ENCODE measurements around the gene TAS2R19. TPM values are rescaled to one million over a fixed set of nuclear protein-coding genes. Genes with fewer than 3 reads are reported as not detected.

Gene TAS2R19
- polyA plus RNA-seq, 1 donor from 2014 or later: 5.7 TPM

GRCh38 chr12:11015775-11016430 is 6.5 kb downstream of the TAS2R19 start:
- no peaks in the 10 kb centered on the region for H3F3A ChIP-seq (ENCODE audit: insufficient read depth, low read length, poor library complexity, severe bottlenecking)
- TF ChIP-seq SMC3 (conservative IDR thresholded peaks at IDR 0.05; ENCODE audit: poor library complexity): no peak
- TF ChIP-seq REST (IDR thresholded peaks at IDR 0.05; ENCODE audit: borderline replicate concordance): no peak
- no peak for TF ChIP-seq CTCF (IDR thresholded peaks at IDR 0.05; ENCODE audit: poor library complexity, severe bottlenecking)
- no peak for TF ChIP-seq EZH2 (IDR thresholded peaks at IDR 0.05; ENCODE audit: borderline replicate concordance, insufficient read depth, low read length, poor library complexity, severe bottlenecking)
- TF ChIP-seq RAD21 (conservative IDR thresholded peaks at IDR 0.05): no peak
- no peak for TF ChIP-seq POLR2AphosphoS5 (IDR thresholded peaks at IDR 0.05)
- TF ChIP-seq EP300 (conservative IDR thresholded peaks at IDR 0.05; ENCODE audit: poor library complexity, severe bottlenecking): no peak
- TF ChIP-seq MXI1 (conservative IDR thresholded peaks at IDR 0.05; ENCODE audit: poor library complexity, severe bottlenecking): no peak
- TF ChIP-seq TAF1 (IDR thresholded peaks at IDR 0.05; ENCODE audit: low read depth): no peak
- no peaks in the 10 kb centered on the region for H3K9me2 ChIP-seq (ENCODE audit: insufficient read depth, low read length)
- no peak overlapping the region for H3K4me3 ChIP-seq (ENCODE audit: low read length)
- no peaks in the 10 kb centered on the region for H3K36me3 ChIP-seq (ENCODE audit: insufficient read depth, low read length)
- H3K9me3 ChIP-seq (ENCODE audit: low read length): no peaks in the 10 kb centered on the region
- H3K27ac ChIP-seq (ENCODE audit: low read length): no peak overlapping the region
- no peaks in the 10 kb centered on the region for H4K20me1 ChIP-seq (ENCODE audit: insufficient read depth)
- H3K79me2 ChIP-seq (replicated peaks; ENCODE audit: insufficient read depth, low read length): no peaks in the 10 kb centered on the region
- no peak overlapping the region for H3K4me2 ChIP-seq (ENCODE audit: low read length)
- H2AFZ ChIP-seq (ENCODE audit: low read depth, low read length): no peak overlapping the region
- H3K9ac ChIP-seq (ENCODE audit: low read length): no peak overlapping the region
- H3K27me3 ChIP-seq (ENCODE audit: insufficient read depth, low read depth, low read length): no peaks in the 10 kb centered on the region

GRCh38 chr12:11014234-11014633 is 8.2 kb downstream of the TAS2R19 start:
- TF ChIP-seq SMC3 (conservative IDR thresholded peaks at IDR 0.05; ENCODE audit: poor library complexity) (no peak), EZH2 (IDR thresholded peaks at IDR 0.05; ENCODE audit: borderline replicate concordance, insufficient read depth, low read length, poor library complexity, severe bottlenecking) (no peak), REST (IDR thresholded peaks at IDR 0.05; ENCODE audit: borderline replicate concordance) (no peak), RAD21 (conservative IDR thresholded peaks at IDR 0.05) (no peak), MXI1 (conservative IDR thresholded peaks at IDR 0.05; ENCODE audit: poor library complexity, severe bottlenecking) (no peak), POLR2AphosphoS5 (IDR thresholded peaks at IDR 0.05) (no peak), CTCF (IDR thresholded peaks at IDR 0.05; ENCODE audit: poor library complexity, severe bottlenecking) (no peak), TAF1 (IDR thresholded peaks at IDR 0.05; ENCODE audit: low read depth) (no peak), EP300 (conservative IDR thresholded peaks at IDR 0.05; ENCODE audit: poor library complexity, severe bottlenecking) (no peak)
- H3K4me2 ChIP-seq (ENCODE audit: low read length): no peak overlapping the region
- H3F3A ChIP-seq (ENCODE audit: insufficient read depth, low read length, poor library complexity, severe bottlenecking): no peaks in the 10 kb centered on the region

More at GRCh38 chr12:11014234-11014633, 8.2 kb downstream of the TAS2R19 start:
- no peak overlapping the region for H3K4me3 ChIP-seq (ENCODE audit: low read length)
- no peaks in the 10 kb centered on the region for H3K79me2 ChIP-seq (replicated peaks; ENCODE audit: insufficient read depth, low read length)
- no peaks in the 10 kb centered on the region for H3K27me3 ChIP-seq (ENCODE audit: insufficient read depth, low read depth, low read length)
- H4K20me1 ChIP-seq (ENCODE audit: insufficient read depth): no peaks in the 10 kb centered on the region
- H3K36me3 ChIP-seq (ENCODE audit: insufficient read depth, low read length): no peaks in the 10 kb centered on the region
- no peaks in the 10 kb centered on the region for H3K9me2 ChIP-seq (ENCODE audit: insufficient read depth, low read length)
- H3K27ac ChIP-seq (ENCODE audit: low read length): no peak overlapping the region
- no peaks in the 10 kb centered on the region for H3K9me3 ChIP-seq (ENCODE audit: low read length)
- no peak overlapping the region for H2AFZ ChIP-seq (ENCODE audit: low read depth, low read length)
- no peak overlapping the region for H3K9ac ChIP-seq (ENCODE audit: low read length)
